Stimulated activated effector memory CD8-positive, alpha-beta T cell treated with anti-CD3 and anti-CD28 coated beads, Interleukin-12 subunit alpha, Interleukin-12 subunit beta, amount 100 ng/mL, for 72 hours (primary cell): ENCODE results near the gene ATP5IF1.
A peak's percentile ranks its signal among the peaks of the same experiment; 100 is the strongest.

Experiments
- ATAC-seq: fragments of 150-1000 bp; cut with Tn5 transposase; 2 replicates; pipeline ENCODE4 v1.10.0; 2021
- DNase-seq, 2 donors: peaks; one replicate each; pipeline ENCODE4 v3.0.0; 2021 to 2022; ENCODE audit warnings: low spot score in 2 of 2
- H3K27ac Mint-ChIP-seq: one replicate; pipeline ENCODE4 v1.8.0; 2022; ENCODE audit warnings: mild to moderate bottlenecking, mixed read lengths
- H3K36me3 Mint-ChIP-seq: one replicate; pipeline ENCODE4 v1.8.0; 2022; ENCODE audit warnings: mild to moderate bottlenecking, mixed read lengths
- H3K4me1 Mint-ChIP-seq: one replicate; pipeline ENCODE4 v1.8.0; 2022; ENCODE audit warnings: mixed read lengths
- H3K4me3 Mint-ChIP-seq: one replicate; pipeline ENCODE4 v1.8.0; 2022; ENCODE audit warnings: mild to moderate bottlenecking, mixed read lengths
- H3K9me3 Mint-ChIP-seq: one replicate; pipeline ENCODE4 v1.8.0; 2022; ENCODE audit warnings: mixed read lengths

ATP5IF1 gene

DNA sequence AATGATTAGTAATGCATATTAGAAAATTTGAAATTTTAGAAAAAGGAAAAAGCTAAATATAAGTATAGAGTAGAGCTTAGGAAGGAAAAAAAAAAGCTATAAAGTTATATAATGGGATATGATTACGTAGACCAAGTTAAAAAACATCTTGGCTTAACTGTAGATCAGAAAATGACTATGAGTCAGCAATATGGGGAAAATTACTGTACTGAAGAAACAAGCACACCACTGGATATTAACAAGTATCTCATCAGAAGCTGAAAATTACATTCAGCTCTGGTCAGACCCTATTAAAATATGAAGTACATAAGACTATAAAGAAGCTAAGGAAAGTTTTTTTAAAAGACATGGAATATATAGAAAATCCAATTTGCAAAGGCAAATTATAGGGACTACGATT is 22.6 kb upstream of the ATP5IF1 start:
- Mint-ChIP-seq H3K4me3 (no peak overlapping the region), H3K36me3 (peaks cover 85% of the 10 kb centered on the region), H3K27ac (no peak overlapping the region), H3K4me1 (no peaks in the 10 kb centered on the region), H3K9me3 (no peaks in the 10 kb centered on the region)
- ATAC-seq (no peak), DNase-seq (no peak)

GRCh38 chr1:28229089-28229488 is 6.8 kb upstream of the ATP5IF1 start:
- DNase-seq (no peak), ATAC-seq (no peak)
- Mint-ChIP-seq H3K36me3 (peaks cover 87% of the 10 kb centered on the region), H3K4me3 (no peak overlapping the region), H3K4me1 (peaks cover 18% of the 10 kb centered on the region), H3K9me3 (no peaks in the 10 kb centered on the region), H3K27ac (peak overlapping the region; percentile 48)

- Mint-ChIP-seq H3K4me3 (no peak overlapping the region), H3K27ac (no peak overlapping the region), H3K4me1 (peaks cover 18% of the 10 kb centered on the region), H3K36me3 (peaks cover 78% of the 10 kb centered on the region), H3K9me3 (no peaks in the 10 kb centered on the region)
- no peak for DNase-seq
- ATAC-seq: no peak
Observed at GRCh38 chr1:28229996-28230395, 5.9 kb upstream of the ATP5IF1 start.

- DNase-seq (peak; percentile 84 to 96), ATAC-seq (peak; percentile 75)
- Mint-ChIP-seq H3K27ac (peak within 1 kb of the TSS; percentile 100), H3K9me3 (no peaks in the 10 kb centered on the region), H3K4me3 (peak within 1 kb of the TSS; percentile 100), H3K36me3 (peaks cover 51% of the 10 kb centered on the region), H3K4me1 (peaks cover 18% of the 10 kb centered on the region)
Observed at GRCh38 chr1:28232558-28233263, 3.2 kb upstream of the ATP5IF1 start, which contains the start of gene DNAJC8. Gene DNAJC8, minus strand, starts transcription at chr1:28233029. Its CDS starts 31 bp downstream, at chr1:28232998.

DNA sequence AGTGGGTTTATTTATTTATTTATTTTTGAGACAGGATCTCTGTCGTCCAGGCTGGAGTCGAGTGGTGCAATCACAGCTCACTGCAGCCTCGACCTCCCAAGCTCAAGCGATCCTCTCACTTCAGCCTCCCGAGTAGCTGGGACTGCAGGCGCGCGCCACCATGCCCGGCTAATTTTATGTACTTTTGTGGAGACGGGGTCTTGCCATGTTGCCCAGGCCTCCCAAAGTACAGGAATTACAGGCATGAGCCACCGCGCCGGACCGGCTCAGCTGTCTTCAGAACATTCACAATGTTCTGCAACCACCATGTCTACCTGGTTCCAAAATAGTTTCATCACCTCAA is 2.7 kb upstream of the ATP5IF1 start:
- peaks cover 46% of the 10 kb centered on the region for H3K36me3 Mint-ChIP-seq
- no peaks in the 10 kb centered on the region for H3K9me3 Mint-ChIP-seq
- no peak for DNase-seq
- H3K4me3 Mint-ChIP-seq: peak overlapping the region; percentile 100
- peaks cover 18% of the 10 kb centered on the region for H3K4me1 Mint-ChIP-seq
- ATAC-seq: no peak
- H3K27ac Mint-ChIP-seq: peak overlapping the region; percentile 100

DNA sequence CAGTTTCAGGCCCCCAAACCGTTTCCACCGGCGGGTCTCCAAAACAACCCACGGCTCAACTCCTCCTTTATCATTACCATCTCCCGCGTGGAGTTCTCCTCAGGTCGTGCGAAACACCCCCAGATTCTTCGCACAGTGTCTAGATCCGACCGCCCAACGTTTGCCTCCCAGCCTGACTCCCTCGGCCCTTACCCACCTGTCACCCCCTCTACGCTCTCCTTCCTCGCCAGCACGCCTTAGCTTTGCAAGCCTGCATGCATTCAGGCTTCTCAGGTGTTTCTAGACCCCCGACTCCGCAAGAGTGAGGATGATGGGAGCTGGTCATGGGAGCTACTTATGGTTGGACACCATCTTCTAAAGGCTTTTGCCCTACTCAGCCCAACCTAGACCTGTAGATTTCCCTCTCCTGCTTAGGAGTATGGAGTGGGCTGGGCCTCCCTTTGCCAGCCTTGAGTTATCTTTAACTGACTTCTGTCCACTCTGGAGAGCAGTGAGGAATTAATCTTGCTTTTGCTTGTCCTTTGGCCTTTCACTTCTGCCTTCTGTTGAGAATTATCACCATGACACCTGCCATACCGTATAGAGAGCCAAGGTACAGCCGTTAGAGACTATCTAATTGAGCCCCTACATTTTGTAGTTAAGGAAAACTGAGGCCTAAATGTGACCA is 865 bp downstream of the ATP5IF1 start:
- ATAC-seq (no peak), DNase-seq (no peak)
- peaks cover 13% of the 10 kb centered on the region for H3K4me1 Mint-ChIP-seq
- no peaks in the 10 kb centered on the region for H3K9me3 Mint-ChIP-seq
- H3K4me3 Mint-ChIP-seq: no peak overlapping the region
- H3K36me3 Mint-ChIP-seq: peaks cover 22% of the 10 kb centered on the region
- H3K27ac Mint-ChIP-seq: no peak overlapping the region

- DNase-seq (no peak), ATAC-seq (no peak)
- Mint-ChIP-seq H3K36me3 (peaks cover 8% of the 10 kb centered on the region), H3K27ac (no peak overlapping the region), H3K4me3 (no peak overlapping the region), H3K9me3 (no peaks in the 10 kb centered on the region), H3K4me1 (peaks cover 6% of the 10 kb centered on the region)
Observed at GRCh38 chr1:28239004-28239403, 3.1 kb downstream of the ATP5IF1 start.

GRCh38 chr1:28240024-28240423 is 4.1 kb downstream of the ATP5IF1 start:
- H3K36me3 Mint-ChIP-seq: peaks cover 8% of the 10 kb centered on the region
- no peak overlapping the region for H3K4me3 Mint-ChIP-seq
- no peak overlapping the region for H3K27ac Mint-ChIP-seq
- no peaks in the 10 kb centered on the region for H3K9me3 Mint-ChIP-seq
- H3K4me1 Mint-ChIP-seq: peaks cover 13% of the 10 kb centered on the region
- DNase-seq (no peak), ATAC-seq (no peak)

DNA sequence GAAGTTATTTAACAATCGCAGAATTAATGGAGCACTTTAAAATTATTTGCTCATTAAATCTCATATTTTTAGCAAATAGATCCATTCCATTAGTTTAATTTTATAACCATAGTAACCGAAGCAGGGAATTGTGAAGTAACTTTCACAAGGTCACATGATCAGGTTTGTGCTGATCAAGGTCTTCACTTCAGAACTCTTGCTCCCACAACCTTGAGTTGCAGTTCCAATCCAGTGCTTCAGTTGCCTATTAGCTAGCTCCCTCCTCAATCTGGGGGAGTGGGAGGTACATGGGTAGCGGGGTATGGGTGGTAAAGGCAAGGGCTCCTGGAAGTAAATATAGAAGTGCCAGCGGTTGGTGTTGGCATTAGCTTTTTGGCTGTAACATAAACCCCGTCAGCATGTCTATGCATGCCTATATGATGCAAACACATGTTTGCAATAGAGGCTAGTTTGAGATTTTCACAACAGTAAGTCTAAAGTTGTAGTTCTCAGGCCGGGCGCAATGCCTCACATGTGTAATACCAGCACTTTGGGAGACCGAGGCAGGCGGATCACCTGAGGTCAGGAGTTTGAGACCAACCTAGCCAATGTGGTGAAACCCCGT is 5.8 kb downstream of the ATP5IF1 start:
- Mint-ChIP-seq H3K27ac (no peak overlapping the region), H3K9me3 (no peaks in the 10 kb centered on the region), H3K36me3 (peaks cover 8% of the 10 kb centered on the region), H3K4me1 (peaks cover 22% of the 10 kb centered on the region), H3K4me3 (no peak overlapping the region)
- ATAC-seq (no peak), DNase-seq (no peak)

- Mint-ChIP-seq H3K27ac (peak overlapping the region; percentile 81), H3K4me1 (peaks cover 39% of the 10 kb centered on the region), H3K4me3 (peak overlapping the region; percentile 11), H3K9me3 (no peaks in the 10 kb centered on the region), H3K36me3 (peaks cover 18% of the 10 kb centered on the region)
- ATAC-seq: no peak
- no peak for DNase-seq
Observed at GRCh38 chr1:28243685-28244311, 7.9 kb downstream of the ATP5IF1 start.

- peaks cover 48% of the 10 kb centered on the region for H3K4me1 Mint-ChIP-seq
- no peaks in the 10 kb centered on the region for H3K9me3 Mint-ChIP-seq
- H3K36me3 Mint-ChIP-seq: peaks cover 18% of the 10 kb centered on the region
- H3K27ac Mint-ChIP-seq: peak overlapping the region; percentile 81
- peak overlapping the region; percentile 40 for H3K4me3 Mint-ChIP-seq
- ATAC-seq (no peak), DNase-seq (no peak)
Observed at GRCh38 chr1:28244549-28245251, 8.8 kb downstream of the ATP5IF1 start.

DNA sequence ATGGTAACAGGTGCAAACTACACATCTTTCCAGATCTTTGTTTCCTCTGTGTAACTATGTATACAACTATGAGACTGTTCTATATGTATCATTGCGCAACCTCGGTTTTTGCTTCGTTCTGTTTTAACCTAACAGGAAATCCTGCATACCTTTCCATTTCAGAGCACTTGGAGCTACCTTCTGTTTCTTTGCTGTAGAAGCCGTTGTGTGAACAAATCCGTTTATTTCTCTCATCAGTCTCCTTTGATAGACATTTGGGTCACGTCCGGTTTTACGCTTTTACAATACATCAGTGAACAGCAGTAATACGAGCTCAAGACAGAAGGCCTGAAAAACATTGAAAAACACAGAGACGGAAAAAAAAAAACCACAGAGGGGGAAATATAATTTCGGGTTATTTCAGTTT is 10.5 kb downstream of the ATP5IF1 start:
- peaks cover 10% of the 10 kb centered on the region for H3K36me3 Mint-ChIP-seq
- H3K9me3 Mint-ChIP-seq: no peaks in the 10 kb centered on the region

DNA sequence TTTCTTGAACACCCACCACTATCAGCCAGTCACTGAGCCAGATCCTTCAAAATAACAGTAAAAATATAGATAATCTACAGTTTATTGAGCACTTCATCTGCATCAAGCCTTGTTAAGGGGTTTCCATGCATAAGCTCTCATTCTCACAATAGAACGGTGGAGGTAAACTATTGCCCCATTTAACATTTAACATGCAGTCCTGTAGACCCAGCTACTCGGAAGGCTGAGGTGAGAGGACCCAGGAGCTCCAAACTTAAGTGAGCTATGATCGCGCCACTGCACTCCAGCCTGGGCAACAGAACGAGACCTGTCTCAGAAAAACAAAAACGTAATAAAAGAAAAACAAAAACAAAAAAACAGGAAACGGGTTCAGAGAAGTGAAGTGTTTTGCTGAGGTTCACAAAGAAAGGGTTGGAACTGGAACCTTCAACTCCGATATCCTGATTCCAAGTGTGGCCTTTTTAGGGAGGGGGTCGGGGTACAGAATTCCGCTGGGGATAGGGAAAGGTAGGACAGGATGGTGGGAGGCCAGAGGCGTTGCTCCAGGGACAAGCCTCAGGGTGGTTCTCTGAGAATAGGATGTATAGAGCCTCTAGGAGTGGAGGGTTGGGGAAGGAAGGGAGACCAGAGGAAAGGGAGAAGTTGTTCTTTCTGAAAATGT is 11.8 kb downstream of the ATP5IF1 start:
- DNase-seq: no peak
- Mint-ChIP-seq H3K9me3 (no peaks in the 10 kb centered on the region), H3K36me3 (peaks cover 10% of the 10 kb centered on the region), H3K4me1 (peaks cover 52% of the 10 kb centered on the region), H3K4me3 (peak overlapping the region; percentile 90), H3K27ac (peak overlapping the region; percentile 90)
- ATAC-seq: no peak

More for the DNA sequence above, 10.5 kb downstream of the ATP5IF1 start:
- H3K4me3 Mint-ChIP-seq: peak overlapping the region; percentile 90
- peak; percentile 17 for ATAC-seq
- peak overlapping the region; percentile 90 for H3K27ac Mint-ChIP-seq
- H3K4me1 Mint-ChIP-seq: peaks cover 52% of the 10 kb centered on the region
- DNase-seq: peak in 1 of 2 donors; percentile 62

GRCh38 chr1:28248273-28249012 is 12.5 kb downstream of the ATP5IF1 start:
- H3K36me3 Mint-ChIP-seq: peaks cover 10% of the 10 kb centered on the region
- H3K4me1 Mint-ChIP-seq: peaks cover 52% of the 10 kb centered on the region
- H3K9me3 Mint-ChIP-seq: no peaks in the 10 kb centered on the region
- peak overlapping the region; percentile 90 for H3K27ac Mint-ChIP-seq
- DNase-seq: peak; percentile 67 to 90
- H3K4me3 Mint-ChIP-seq: peak overlapping the region; percentile 90
- peak; percentile 47 for ATAC-seq
